SK-N-SH (cell line): ENCODE data around the gene TBC1D5.

Source experiments
- EP300 ChIP-seq, 2 experiments: IDR thresholded peaks; 2 replicates each; pipeline versions ENCODE4 v1.4.0 to v1.6.1; 2012; ENCODE audit warnings: borderline replicate concordance in 1 of 2, low read depth in 1 of 2, low read length in 1 of 2
- EZH2phosphoT487 ChIP-seq: fragments of 200-600 bp; sonication (generic); IDR thresholded peaks from 2 replicates; pipeline ENCODE4 v1.6.1; 2017; ENCODE audit warnings: low read depth, mixed run types, mild to moderate bottlenecking, antibody characterized with exemption, moderate library complexity, borderline replicate concordance
- FOXM1 ChIP-seq: IDR thresholded peaks from 2 replicates; pipeline ENCODE4 v1.4.0; 2012; ENCODE audit warnings: low read depth, mild to moderate bottlenecking
- GABPA ChIP-seq: IDR thresholded peaks from 2 replicates; pipeline ENCODE4 v1.4.0; 2012; ENCODE audit warnings: low read depth, mild to moderate bottlenecking
- POLR2AphosphoS5 ChIP-seq: IDR thresholded peaks from 2 replicates; pipeline ENCODE4 v1.6.1; 2012; ENCODE audit warnings: low read depth, low read length
- RAD21 ChIP-seq: IDR thresholded peaks from 2 replicates; pipeline ENCODE4 v1.6.1; 2012; ENCODE audit warnings: mild to moderate bottlenecking, low read length
- SMC3 ChIP-seq: IDR thresholded peaks from 2 replicates; pipeline ENCODE4 v1.6.1; 2012; ENCODE audit warnings: low read depth, low read length, improper control_type of control experiment
- TAF1 ChIP-seq: IDR thresholded peaks from 2 replicates; pipeline ENCODE4 v1.6.1; 2012; ENCODE audit warnings: low read depth, mild to moderate bottlenecking, low read length, moderate library complexity, borderline replicate concordance
- TF ChIP-seq, protein P1 (sequence below): fragments of 200-600 bp; sonication (generic); IDR thresholded peaks from 2 replicates; pipeline ENCODE4 v1.6.1; 2017; ENCODE audit warnings: antibody characterized with exemption, mild to moderate bottlenecking, moderate library complexity
- TF ChIP-seq, protein P2 (sequence below): fragments of 150-350 bp; IDR thresholded peaks from 2 replicates; pipeline ENCODE4 v1.6.1; 2017; ENCODE audit warnings: antibody characterized with exemption, low read length, low read depth, borderline replicate concordance

DNA sequence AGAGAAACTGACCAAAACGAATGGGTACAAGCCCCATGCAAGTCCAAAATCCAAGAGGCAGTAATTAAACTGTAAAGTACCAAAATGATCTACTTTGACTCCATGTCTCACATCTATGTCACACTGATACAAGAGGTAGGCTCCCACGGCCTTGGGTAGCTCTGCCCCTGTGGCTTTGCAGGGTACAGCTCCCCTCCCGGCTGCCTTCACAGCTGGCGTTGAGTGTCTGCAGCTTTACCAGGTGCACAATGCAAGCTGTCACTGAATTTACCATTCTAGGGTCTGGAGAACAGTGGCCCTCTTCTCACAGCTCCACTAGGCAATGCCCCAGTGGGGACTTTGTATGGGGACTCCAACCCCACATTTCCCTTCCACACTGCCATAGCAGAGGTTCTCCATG lies 308.6 kb downstream of the TBC1D5 start:
- TF ChIP-seq, protein P1, sequence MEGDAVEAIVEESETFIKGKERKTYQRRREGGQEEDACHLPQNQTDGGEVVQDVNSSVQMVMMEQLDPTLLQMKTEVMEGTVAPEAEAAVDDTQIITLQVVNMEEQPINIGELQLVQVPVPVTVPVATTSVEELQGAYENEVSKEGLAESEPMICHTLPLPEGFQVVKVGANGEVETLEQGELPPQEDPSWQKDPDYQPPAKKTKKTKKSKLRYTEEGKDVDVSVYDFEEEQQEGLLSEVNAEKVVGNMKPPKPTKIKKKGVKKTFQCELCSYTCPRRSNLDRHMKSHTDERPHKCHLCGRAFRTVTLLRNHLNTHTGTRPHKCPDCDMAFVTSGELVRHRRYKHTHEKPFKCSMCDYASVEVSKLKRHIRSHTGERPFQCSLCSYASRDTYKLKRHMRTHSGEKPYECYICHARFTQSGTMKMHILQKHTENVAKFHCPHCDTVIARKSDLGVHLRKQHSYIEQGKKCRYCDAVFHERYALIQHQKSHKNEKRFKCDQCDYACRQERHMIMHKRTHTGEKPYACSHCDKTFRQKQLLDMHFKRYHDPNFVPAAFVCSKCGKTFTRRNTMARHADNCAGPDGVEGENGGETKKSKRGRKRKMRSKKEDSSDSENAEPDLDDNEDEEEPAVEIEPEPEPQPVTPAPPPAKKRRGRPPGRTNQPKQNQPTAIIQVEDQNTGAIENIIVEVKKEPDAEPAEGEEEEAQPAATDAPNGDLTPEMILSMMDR = no peak
- TF ChIP-seq EZH2phosphoT487 (no peak), RAD21 (no peak), FOXM1 (no peak), GABPA (no peak), POLR2AphosphoS5 (no peak), TAF1 (no peak), EP300 (IDR thresholded peaks at IDR 0.05; ENCODE audit: borderline replicate concordance in 1 of 2, low read depth in 1 of 2, low read length in 1 of 2) (no peak), SMC3 (no peak)
- TF ChIP-seq, protein P2, sequence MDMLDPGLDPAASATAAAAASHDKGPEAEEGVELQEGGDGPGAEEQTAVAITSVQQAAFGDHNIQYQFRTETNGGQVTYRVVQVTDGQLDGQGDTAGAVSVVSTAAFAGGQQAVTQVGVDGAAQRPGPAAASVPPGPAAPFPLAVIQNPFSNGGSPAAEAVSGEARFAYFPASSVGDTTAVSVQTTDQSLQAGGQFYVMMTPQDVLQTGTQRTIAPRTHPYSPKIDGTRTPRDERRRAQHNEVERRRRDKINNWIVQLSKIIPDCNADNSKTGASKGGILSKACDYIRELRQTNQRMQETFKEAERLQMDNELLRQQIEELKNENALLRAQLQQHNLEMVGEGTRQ = no peak
